Erythroblast (primary cell): ENCODE results near the gene TTLL5.

ENCODE experiments used
- GATA1 ChIP-seq: IDR thresholded peaks from 2 replicates; pipeline ENCODE4 v1.6.1; 2011; ENCODE audit warnings: low read depth, mild to moderate bottlenecking, control low read depth, low read length, moderate library complexity
- POLR2A ChIP-seq: IDR thresholded peaks from 2 replicates; pipeline ENCODE4 v1.6.1; 2011; ENCODE audit warnings: mild to moderate bottlenecking, low read length

- TF ChIP-seq POLR2A (no peak), GATA1 (no peak)
Measured at GRCh38 chr14:75615200-75615599, 45.8 kb upstream of the TTLL5 start.
